A549 (cell line): ENCODE results near the gene OR10AD1.

Experiments used
- BCL3 ChIP-seq: fragments of >200 bp; sonication (Bioruptor Twin); formaldehyde crosslinking; IDR thresholded peaks from 3 replicates; pipeline ENCODE4 v1.6.1; 2016
- CTCF ChIP-seq: fragments of >200 bp; sonication (Bioruptor Twin); formaldehyde crosslinking; IDR thresholded peaks from 3 replicates; pipeline ENCODE4 v1.5.1; 2016
- HOXA7 ChIP-seq: fragments of 250-450 bp; sonication (Bioruptor Pico); IDR thresholded peaks from 2 replicates; pipeline ENCODE4 v1.5.0; 2020; ENCODE audit warnings: mild to moderate bottlenecking, moderate library complexity
- JUN ChIP-seq, 2 experiments: fragments of >200 bp; sonication (Bioruptor Twin); formaldehyde crosslinking; IDR thresholded peaks; 2 replicates in 1 of 2; 3 replicates in 1 of 2; pipeline ENCODE4 v1.6.1; 2016 to 2017

- TF ChIP-seq CTCF (no peak), HOXA7 (CRISPR knock-in tag) (no peak), JUN (IDR thresholded peaks at IDR 0.05) (no peak), BCL3 (no peak)
Measured at GRCh38 chr12:48175613-48176416, 27.3 kb downstream of the OR10AD1 start.
